GM21786 (cell line): ENCODE data around the gene PXK.

Experiments used
- ATAC-seq: cut with Tn5 transposase; IDR thresholded peaks from one replicate; pipeline ENCODE4 v1.9.1; 2021; ENCODE audit not compliant: unreplicated experiment

The PXK gene

DNA sequence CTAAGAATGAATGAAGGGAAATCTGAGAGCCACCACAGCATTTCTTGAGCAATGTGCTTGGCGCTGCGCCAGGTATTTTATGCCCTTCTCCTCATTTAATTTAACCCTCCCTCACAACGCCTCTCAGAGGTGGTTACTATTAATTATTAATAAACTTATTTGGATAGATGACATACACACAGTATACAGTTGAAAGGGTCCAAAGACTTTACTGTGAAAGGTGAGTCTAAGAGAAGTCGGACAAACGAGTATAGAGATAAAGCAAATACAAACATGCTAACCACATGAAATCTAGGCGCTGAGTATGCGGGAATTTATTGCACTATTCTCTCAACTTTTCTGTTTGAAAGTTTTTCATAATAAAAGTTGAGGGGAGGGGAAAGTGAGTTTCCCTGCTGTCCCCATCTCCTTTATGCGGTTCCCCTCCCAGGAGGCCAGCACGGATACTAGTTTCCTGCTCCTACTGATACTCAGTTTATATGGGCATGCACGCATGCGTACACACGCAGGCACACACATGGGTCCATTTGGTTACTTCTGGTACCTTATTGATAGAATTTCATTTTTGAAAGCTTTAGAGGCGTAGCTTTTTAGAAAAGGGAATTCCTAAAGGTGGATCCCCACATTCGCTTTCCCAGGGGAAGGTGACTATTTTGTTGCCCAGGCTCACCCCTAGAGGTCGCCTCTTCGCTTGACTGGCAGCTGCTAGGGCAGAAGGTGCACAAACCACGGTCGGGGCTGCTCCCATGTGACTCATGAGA is 130.7 kb downstream of the PXK start:
- peak; percentile 92 for ATAC-seq

- no peak for ATAC-seq
These were observed 131.2 kb downstream of the PXK start for GRCh38 chr3:58463942-58464271.

- no peak for ATAC-seq
These were observed 132.2 kb downstream of the PXK start for GRCh38 chr3:58464866-58465265.

DNA sequence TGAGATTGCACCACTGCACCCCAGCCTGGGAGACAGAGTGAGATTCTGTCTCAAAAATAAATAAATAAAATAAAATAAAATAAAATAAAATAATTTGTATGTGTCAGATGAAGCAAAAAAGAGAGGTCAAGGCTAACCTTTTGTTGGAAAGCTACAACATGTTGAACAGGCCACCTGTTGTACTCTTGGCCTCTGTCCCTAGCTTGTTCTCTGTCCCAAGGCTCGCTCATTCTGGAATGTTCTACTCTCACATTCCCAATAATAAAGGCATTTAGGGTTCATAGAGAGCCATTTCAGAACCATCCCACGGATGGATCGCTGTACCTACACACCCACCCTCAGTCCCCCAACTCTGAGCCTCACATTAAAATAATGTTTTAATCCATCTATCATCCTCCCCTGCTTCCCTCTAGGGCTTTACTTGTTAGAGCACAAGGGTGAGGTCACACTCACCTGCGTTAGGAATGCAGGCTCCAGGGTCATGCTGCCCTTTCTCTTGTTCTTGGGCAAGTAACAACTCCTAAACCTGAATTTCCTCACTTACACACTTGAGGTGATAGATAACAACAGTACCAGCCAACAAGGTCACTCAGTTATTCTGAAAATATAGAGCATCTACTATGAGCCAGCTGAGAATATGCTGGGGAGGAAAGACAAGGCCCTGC is 134.3 kb downstream of the PXK start:
- no peak for ATAC-seq

- no peak for ATAC-seq
These were observed 136.4 kb downstream of the PXK start for GRCh38 chr3:58469096-58469495.

- no peak for ATAC-seq
These were observed 137.8 kb downstream of the PXK start for GRCh38 chr3:58470363-58471024.

- ATAC-seq, result no peak
These were observed 138.6 kb downstream of the PXK start for GRCh38 chr3:58471025-58471887.

GRCh38 chr3:58473275-58473674 is 140.6 kb downstream of the PXK start:
- no peak for ATAC-seq

DNA sequence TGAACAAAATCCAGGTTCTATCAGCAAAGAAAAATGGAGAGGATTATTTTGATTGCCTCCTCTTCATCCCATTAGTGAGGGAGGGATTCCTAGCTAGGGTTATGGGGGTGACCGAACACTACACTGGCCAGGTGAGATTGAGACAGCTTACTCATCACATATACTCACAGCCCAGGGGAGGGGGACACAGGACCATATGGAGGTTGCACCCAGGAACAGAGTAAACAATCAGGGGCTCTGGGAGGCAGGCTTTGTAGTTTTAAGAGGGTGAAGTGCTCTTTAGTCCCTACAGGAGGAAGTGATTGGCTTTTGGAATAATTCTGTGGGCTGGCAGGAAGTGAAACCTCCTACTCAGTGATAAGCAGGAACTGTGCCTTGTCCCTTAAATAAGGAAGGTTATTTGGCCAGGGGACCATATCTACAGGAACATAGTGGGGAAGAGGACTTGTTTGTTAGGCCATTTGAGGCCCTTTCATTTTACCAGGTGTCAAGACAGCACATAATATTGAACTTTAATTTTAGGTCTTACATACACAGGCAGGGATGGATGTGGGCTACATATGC is 141.7 kb downstream of the PXK start:
- no peak for ATAC-seq

- no peak for ATAC-seq
These were observed 142.4 kb downstream of the PXK start for GRCh38 chr3:58474967-58475578.
